Natural killer cell (primary cell): ENCODE measurements around the gene ANO10. TPM values are rescaled to one million over a fixed set of nuclear protein-coding genes. Genes with fewer than 3 reads are reported as not detected.
"Not testable (repeated sequence)": the region's sequence is repeated elsewhere in the genome, so short reads cannot be mapped to it uniquely, and the experiment has no call there.

Experiments used
- ATAC-seq, 3 donors: fragments of 150-1000 bp in 2 of 3; fragments of 200-7000 bp in 1 of 3; cut with Tn5 transposase; 1 replicate in 1 of 3; 2 replicates in 2 of 3; pipeline ENCODE4 v1.10.0; 2021; ENCODE audit warnings: mild to moderate bottlenecking in 2 of 3, moderate library complexity in 2 of 3
- DNase-seq, 2 donors: peaks; one replicate each; pipeline versions ENCODE4 v3.0.0 to v3.0.0-alpha.2; 2013 to 2021; ENCODE audit warnings: mixed read lengths in 1 of 2
- H3K27ac ChIP-seq: one replicate; pipeline ENCODE4 v1.5.1; 2013; ENCODE audit warnings: mild to moderate bottlenecking, low read length
- H3K27me3 ChIP-seq: one replicate; pipeline ENCODE4 v1.6.1; 2013; ENCODE audit warnings: low read length; ENCODE audit not compliant: control insufficient read depth, insufficient read depth
- H3K36me3 ChIP-seq: one replicate; pipeline ENCODE4 v1.6.1; 2013; ENCODE audit warnings: low read length; ENCODE audit not compliant: control insufficient read depth, insufficient read depth
- H3K4me1 ChIP-seq: one replicate; pipeline ENCODE4 v1.6.1; 2013; ENCODE audit warnings: low read length; ENCODE audit not compliant: control insufficient read depth, insufficient read depth
- H3K4me3 ChIP-seq: one replicate; pipeline ENCODE4 v1.5.1; 2013; ENCODE audit warnings: low read length
- H3K9me3 ChIP-seq: one replicate; pipeline ENCODE4 v1.6.1; 2013; ENCODE audit warnings: low read length; ENCODE audit not compliant: control insufficient read depth, insufficient read depth
- H3K27ac Mint-ChIP-seq, 2 donors: one replicate each; pipeline ENCODE4 v1.8.0; 2022; ENCODE audit warnings: mild to moderate bottlenecking in 2 of 2, mixed read lengths in 2 of 2, moderate library complexity in 1 of 2
- H3K27me3 Mint-ChIP-seq, 2 donors: one replicate each; pipeline ENCODE4 v1.8.0; 2022; ENCODE audit warnings: low read depth in 2 of 2, mixed read lengths in 2 of 2
- H3K36me3 Mint-ChIP-seq: one replicate; pipeline ENCODE4 v1.8.0; 2022; ENCODE audit warnings: mixed read lengths
- H3K4me1 Mint-ChIP-seq, 2 donors: one replicate each; pipeline ENCODE4 v1.8.0; 2022; ENCODE audit warnings: mixed read lengths in 2 of 2
- H3K4me3 Mint-ChIP-seq: one replicate; pipeline ENCODE4 v1.8.0; 2022; ENCODE audit warnings: mild to moderate bottlenecking, moderate library complexity, mixed read lengths
- H3K9me3 Mint-ChIP-seq, 2 donors: one replicate each; pipeline ENCODE4 v1.8.0; 2022; ENCODE audit warnings: mixed read lengths in 2 of 2
- CTCF ChIP-seq: fragments of 200-600 bp; IDR thresholded peaks from one replicate; pipeline ENCODE4 v1.8.0; 2022; ENCODE audit warnings: antibody characterized with exemption
- WGBS: methylation state at CpG from one replicate; pipeline ENCODE4 v1.1.7; 2013; ENCODE audit warnings: missing lambda C conversion rate; ENCODE audit not compliant: insufficient coverage; 5-methylcytosine and 5-hydroxymethylcytosine counted together
- intact Hi-C: fragments of 100-400 bp; cut with micrococcal nuclease; formaldehyde crosslinking; loops from one replicate; pipeline ENCODE4 v1.14.2; 2022
- total RNA-seq, 4 donors: library from RNA; stranded (reverse); fragments of 120-200 nt in 1 of 4; gene quantifications; one replicate each; pipeline versions ENCODE4 v1.2.3 to v1.2.4, GENCODE V29; 2013 to 2022

Gene ANO10
- total RNA-seq, 3 donors from 2014 or later (not counting 1 experiment from before 2014, with no cell fraction given): 8.9 to 11.2 (median 10.9) TPM

- H3K36me3 ChIP-seq: no peaks in the 10 kb centered on the region
- peaks cover 12% of the 10 kb centered on the region in 2 donors for H3K27me3 Mint-ChIP-seq
- no peak for DNase-seq
- H3K4me3 Mint-ChIP-seq: no peak overlapping the region
- no peak for ATAC-seq
- H3K9me3 ChIP-seq: no peaks in the 10 kb centered on the region
- no peaks in the 10 kb centered on the region for H3K4me1 Mint-ChIP-seq
- H3K27ac Mint-ChIP-seq: no peak overlapping the region
- no peaks in the 10 kb centered on the region for H3K4me1 ChIP-seq
- WGBS: 85% methylated on average over 13 of the region's 13 CpGs
- intact Hi-C loops: no loop called here
- no peak for TF ChIP-seq CTCF
- H3K27ac ChIP-seq: no peak overlapping the region
- no peaks in the 10 kb centered on the region for H3K27me3 ChIP-seq
- H3K9me3 Mint-ChIP-seq: no peaks in the 10 kb centered on the region
- no peak overlapping the region for H3K4me3 ChIP-seq
- H3K36me3 Mint-ChIP-seq: no peaks in the 10 kb centered on the region
Measured at GRCh38 chr3:43659250-43659880, 37.6 kb upstream of the ANO10 start.

GRCh38 chr3:43656390-43656789 lies 34.6 kb upstream of the ANO10 start:
- DNase-seq, H3K4me3 Mint-ChIP-seq, H3K27ac ChIP-seq, H3K4me3 ChIP-seq, intact Hi-C loops, H3K27me3 ChIP-seq, H3K9me3 Mint-ChIP-seq, H3K36me3 Mint-ChIP-seq, H3K4me1 Mint-ChIP-seq, H3K9me3 ChIP-seq, ATAC-seq, H3K4me1 ChIP-seq, H3K27me3 Mint-ChIP-seq, H3K27ac Mint-ChIP-seq, H3K36me3 ChIP-seq: not testable (repeated sequence)
- 95% methylated on average over 22 of the region's 22 CpGs for WGBS

GRCh38 chr3:43650345-43650744 lies 28.5 kb upstream of the ANO10 start:
- H3K27ac Mint-ChIP-seq: no peak overlapping the region

GRCh38 chr3:43649365-43649968 lies 27.7 kb upstream of the ANO10 start:
- peaks cover 5% of the 10 kb centered on the region for H3K27me3 ChIP-seq
- 82% methylated on average over 6 of the region's 6 CpGs for WGBS
- H3K27ac Mint-ChIP-seq: no peak overlapping the region
- H3K9me3 Mint-ChIP-seq: no peaks in the 10 kb centered on the region
- ATAC-seq (no peak), DNase-seq (no peak)
- H3K4me3 ChIP-seq: no peak overlapping the region
- no peak overlapping the region for H3K4me3 Mint-ChIP-seq
- no peak overlapping the region for H3K27ac ChIP-seq
- H3K36me3 Mint-ChIP-seq: no peaks in the 10 kb centered on the region
- H3K4me1 Mint-ChIP-seq: no peaks in the 10 kb centered on the region
- no peaks in the 10 kb centered on the region for H3K4me1 ChIP-seq
- peaks cover 18 to 22% of the 10 kb centered on the region in 2 donors for H3K27me3 Mint-ChIP-seq
- intact Hi-C loops: no loop called here
- TF ChIP-seq CTCF: no peak
- no peaks in the 10 kb centered on the region for H3K36me3 ChIP-seq
- no peaks in the 10 kb centered on the region for H3K9me3 ChIP-seq

More at GRCh38 chr3:43650345-43650744, 28.5 kb upstream of the ANO10 start:
- no peaks in the 10 kb centered on the region for H3K4me1 Mint-ChIP-seq
- Histone ChIP-seq H3K36me3 (no peaks in the 10 kb centered on the region), H3K9me3 (no peaks in the 10 kb centered on the region), H3K4me1 (no peaks in the 10 kb centered on the region), H3K4me3 (no peak overlapping the region), H3K27me3 (peaks cover 5% of the 10 kb centered on the region), H3K27ac (no peak overlapping the region)
- no peak overlapping the region for H3K4me3 Mint-ChIP-seq
- peaks cover 17 to 18% of the 10 kb centered on the region in 2 donors for H3K27me3 Mint-ChIP-seq
- intact Hi-C loops: no loop called here
- no peak for ATAC-seq
- no peaks in the 10 kb centered on the region for H3K9me3 Mint-ChIP-seq
- WGBS: 91% methylated on average over 1 of the region's 1 CpG
- TF ChIP-seq CTCF: no peak
- H3K36me3 Mint-ChIP-seq: no peaks in the 10 kb centered on the region
- DNase-seq: no peak
